Dedifferentiated amniotic fluid mesenchymal stem cell (primary cell): Measurements from ENCODE around the gene CCND3.

Experiments used
- DNase-seq: peaks from one replicate; pipeline ENCODE4 v3.0.0-alpha.2; 2016; ENCODE audit errors: extremely low spot score

The CCND3 gene

DNA sequence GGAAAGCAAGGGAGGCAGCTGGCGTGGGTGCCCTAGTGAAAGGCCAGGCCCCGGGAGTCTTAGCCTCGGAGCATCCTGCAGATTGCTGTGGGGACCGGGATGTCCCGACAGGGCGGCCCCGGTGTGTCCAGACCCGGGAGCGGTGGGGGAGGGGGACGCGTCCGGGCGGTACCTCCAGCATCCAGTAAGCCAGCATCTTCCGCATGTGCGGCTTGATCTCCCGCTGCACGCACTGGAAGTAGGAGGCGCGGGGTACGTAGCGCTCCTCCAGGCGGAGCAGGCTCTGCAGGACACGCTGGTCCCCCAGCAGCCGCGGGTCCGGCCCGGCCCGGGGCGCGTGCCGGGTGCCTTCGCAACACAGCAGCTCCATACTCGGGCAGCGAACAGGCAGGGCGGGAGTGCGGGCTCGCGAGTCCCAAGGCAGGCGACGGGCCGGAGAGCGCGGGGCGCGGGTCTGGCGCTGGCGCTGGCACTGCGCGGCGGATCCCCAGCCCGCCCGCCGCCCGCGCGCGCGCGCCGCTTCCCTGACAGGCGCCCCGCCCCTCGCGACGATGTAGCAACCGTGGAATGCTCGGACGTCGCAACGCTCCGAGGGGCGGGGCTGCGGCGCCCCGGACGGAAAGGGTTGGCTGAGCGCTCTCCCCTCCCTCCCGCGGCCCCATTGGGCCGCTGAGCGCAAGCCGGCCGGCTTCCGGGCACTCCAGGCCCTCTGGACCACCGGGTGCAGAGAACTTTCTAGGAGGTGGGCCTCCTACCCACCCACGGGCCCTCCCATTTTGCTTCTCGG, at the start of gene CCND3:
Gene CCND3 (minus strand): TSS at position 529 of the 787 bp plus-strand sequence. CDS start 159 bp downstream, at position 370.
- DNase-seq: peak; percentile 87

- DNase-seq: no peak
These were observed 44.7 kb upstream of the CCND3 start for GRCh38 chr6:41986339-41986738.

GRCh38 chr6:41984623-41985022, 43.0 kb upstream of the CCND3 start:
- no peak for DNase-seq

DNA sequence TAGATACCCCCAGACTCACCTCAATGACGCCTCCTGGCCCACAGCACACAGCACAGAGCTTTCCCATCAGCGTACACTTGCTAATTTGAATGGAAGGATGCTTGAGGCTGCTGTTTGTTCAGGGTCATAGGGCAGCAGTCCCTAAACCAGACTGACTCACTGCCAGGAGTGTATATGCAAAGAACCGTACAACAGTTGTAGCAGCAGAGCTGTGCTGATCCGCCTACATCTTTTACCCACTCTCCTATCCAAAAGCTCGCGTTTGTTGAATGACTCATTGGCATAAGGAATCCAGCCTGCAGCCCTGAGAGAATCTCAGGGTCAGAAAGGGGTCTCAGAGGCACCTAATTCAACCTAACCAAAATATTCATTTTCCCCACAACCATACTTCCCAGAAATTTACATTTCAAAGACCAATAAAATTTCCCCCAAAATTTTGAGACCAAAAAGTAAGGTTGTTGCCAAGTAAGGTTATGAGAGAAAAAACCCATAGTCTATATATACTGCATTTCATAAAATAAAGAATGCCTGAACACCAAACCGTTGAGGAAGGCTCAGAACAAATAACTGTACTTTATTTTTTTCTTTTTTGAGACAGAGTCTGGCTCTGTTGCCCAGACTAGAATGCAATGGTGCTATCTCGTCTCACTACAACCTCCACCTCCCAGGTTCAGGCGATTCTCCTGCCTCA, 35.3 kb upstream of the CCND3 start:
- no peak for DNase-seq

- no peak for DNase-seq
These were observed 33.7 kb upstream of the CCND3 start for GRCh38 chr6:41975276-41975675.

- DNase-seq: no peak
These were observed 32.7 kb upstream of the CCND3 start for GRCh38 chr6:41974281-41974825.

DNA sequence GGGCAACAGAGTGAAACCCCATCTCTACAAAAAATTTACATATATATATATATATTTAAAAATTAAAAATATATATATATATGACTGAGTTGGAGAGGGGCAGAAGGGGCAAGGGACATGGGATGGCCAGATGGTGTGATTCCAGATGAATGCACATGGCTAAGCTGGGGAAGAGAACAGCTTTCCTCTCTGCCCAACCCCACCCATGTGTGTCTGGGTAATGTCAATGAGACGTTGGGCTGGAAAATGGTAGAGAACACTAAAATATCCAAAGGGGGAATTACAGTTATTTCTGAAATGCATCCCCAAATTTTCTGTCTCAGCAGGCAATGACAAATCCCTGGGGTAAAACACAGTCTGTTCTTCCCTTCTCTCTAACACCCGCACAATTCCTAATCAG, 31.2 kb upstream of the CCND3 start:
- no peak for DNase-seq

DNA sequence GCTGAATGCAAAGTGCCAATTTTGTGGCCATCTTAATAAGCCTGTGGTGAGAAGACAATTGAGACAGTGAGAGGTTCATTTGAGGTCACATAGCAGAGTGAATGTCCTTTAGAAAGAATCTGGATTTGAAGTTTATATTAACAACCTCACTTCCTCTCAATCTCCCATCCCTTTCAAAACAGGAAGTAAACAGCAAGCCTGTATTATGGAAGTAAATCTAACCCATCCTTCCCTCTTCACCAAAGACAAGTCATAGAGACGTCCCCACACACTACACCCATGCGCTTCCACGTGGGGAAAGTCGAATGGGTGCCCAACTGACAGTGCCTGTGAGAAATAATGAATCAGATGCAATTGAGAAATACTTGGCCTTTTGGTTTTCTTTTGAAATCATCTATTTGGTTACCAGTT, 28.8 kb upstream of the CCND3 start:
- DNase-seq: no peak

GRCh38 chr6:41967312-41968287, 26.0 kb upstream of the CCND3 start:
- no peak for DNase-seq

DNA sequence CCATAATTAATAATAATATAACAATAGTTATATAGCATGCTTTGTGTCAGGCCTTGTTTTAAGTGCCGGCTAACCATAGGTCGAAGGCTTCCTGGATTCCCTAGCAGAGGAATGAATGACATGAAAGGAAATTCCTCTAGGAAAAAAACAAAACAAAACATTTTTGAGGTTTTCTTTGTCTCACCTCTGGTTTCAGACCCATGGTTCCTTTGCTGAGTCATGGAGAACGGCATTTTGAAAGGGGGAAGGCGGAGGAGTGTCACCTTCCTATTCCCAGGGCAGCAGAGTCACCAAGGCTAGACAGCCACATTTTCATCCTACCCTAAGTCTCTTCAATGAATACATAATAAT, 25.3 kb upstream of the CCND3 start:
- DNase-seq: no peak

- no peak for DNase-seq
These were observed 24.8 kb upstream of the CCND3 start for GRCh38 chr6:41966214-41966920.

- DNase-seq: no peak
These were observed 24.0 kb upstream of the CCND3 start for GRCh38 chr6:41965429-41966213.

GRCh38 chr6:41964201-41964887, 22.7 kb upstream of the CCND3 start:
- no peak for DNase-seq

DNA sequence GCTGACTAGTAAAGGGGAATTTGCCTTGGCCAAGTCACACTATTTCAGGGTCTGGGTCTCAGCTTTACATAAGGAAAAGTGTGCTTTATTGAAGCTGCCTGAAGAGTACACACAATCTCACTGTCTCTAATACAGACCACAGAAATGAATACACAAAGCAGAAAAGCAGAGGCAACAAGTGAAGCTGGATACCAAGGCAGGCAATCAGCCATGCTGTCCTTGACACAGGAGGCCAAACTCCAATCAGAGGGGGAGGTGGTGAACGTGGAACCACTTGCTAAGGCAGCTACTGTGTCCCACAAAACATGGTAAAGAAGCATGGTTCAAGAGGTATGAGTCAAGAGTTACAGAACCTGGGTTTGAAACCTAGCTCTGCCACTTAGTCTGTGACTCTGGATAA, 21.8 kb upstream of the CCND3 start:
- no peak for DNase-seq

DNA sequence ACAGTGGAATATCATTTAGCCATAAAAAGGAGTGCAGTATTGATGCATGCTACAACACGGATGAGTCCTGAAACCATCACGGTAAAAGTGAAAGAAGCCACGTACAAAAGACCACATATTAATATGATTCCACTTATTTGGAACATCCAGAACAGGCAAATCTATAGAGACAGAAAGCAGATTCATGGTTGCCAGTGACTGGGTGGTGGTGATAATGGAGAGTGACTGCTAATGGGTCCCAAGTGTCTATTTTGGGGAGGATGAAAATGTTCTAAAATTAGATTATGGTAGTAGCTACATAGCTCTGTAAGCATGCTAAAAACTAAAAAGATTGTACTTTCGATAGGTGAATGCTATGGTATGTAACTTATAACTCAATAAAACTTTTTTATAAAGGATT, 18.4 kb upstream of the CCND3 start:
- no peak for DNase-seq

DNA sequence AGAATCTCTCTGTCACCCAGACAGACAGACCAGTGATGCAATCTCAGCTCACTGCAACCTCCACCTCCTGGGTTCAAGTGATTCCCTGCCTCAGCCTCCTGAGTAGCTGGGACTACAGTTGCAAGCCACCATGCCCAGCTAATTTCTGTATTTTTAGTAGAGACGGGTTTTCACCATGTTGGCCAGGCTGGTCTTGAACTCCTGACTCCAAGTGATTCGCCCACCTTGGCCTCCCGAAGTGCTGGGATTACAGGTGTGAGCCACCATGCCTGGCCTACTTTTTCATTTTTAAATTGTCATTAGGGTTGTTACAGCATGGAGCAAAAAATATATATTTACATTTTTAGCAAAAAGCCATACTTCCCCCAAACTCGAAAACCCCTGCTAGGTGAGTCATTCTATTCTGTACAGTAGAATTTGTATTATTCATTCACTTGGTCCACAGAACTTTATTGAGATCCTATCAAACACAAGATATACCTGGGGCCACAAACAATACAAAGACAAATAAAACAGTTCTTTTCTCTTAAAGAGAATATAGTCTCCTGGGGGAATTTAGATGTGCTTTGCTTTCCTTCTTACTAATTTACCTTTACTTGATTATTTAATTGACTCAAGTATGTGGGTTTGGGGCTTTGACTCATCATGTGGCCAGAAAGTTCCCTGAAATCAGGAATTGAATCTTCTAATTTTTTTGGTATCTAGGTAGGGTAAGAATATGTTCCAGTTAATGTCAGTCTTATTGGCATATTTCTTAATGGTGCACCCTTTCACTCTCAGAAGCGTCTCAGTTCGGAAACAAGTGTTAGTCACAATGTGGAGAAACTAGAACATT, 16.6 kb upstream of the CCND3 start:
- DNase-seq: no peak

DNA sequence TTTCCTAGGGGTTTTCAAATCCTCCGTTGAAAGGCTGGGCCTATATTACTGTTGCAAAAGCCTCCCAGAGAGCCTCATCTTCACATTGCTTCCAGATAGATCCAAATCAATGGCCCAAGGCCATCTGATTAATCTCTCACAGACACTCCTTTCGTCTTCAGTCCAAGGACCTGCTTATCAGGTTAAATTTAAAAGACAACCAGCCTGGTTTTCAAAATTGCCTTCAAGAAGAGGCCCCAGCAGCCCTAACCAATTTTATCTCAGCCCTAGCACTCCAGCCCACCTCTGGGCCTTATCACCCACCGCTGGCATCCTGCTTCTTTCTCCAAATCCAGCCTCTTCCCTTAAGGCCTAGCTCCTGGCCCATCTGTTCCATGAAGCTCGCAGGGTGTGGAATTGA, 15.5 kb upstream of the CCND3 start:
- DNase-seq: no peak

GRCh38 chr6:41955412-41955811, 13.8 kb upstream of the CCND3 start:
- no peak for DNase-seq

GRCh38 chr6:41954668-41955067, 13.1 kb upstream of the CCND3 start:
- no peak for DNase-seq
